SK-N-SH treated with all-trans-retinoic acid at 6 μM for 48 hours (cell line): ENCODE measurements around the gene ITGB1BP1.

Experiments used
- ATAC-seq: fragments of 200-7000 bp; cut with Tn5 transposase; 3 replicates; pipeline ENCODE4 v1.9.1; 2020; ENCODE audit warnings: mild to moderate bottlenecking, moderate library complexity
- ARNTL ChIP-seq: fragments of 450-650 bp; formaldehyde crosslinking; IDR thresholded peaks from 2 replicates; pipeline ENCODE4 v1.5.0; 2020; ENCODE audit warnings: low read depth, mild to moderate bottlenecking, moderate library complexity, borderline replicate concordance
- BACH2 ChIP-seq: fragments of 250-450 bp; sonication (Bioruptor Pico); IDR thresholded peaks from 2 replicates; pipeline ENCODE4 v1.9.0; 2021; ENCODE audit warnings: mild to moderate bottlenecking, borderline replicate concordance
- CSDC2 ChIP-seq: fragments of 250-450 bp; sonication (Bioruptor Pico); IDR thresholded peaks from 2 replicates; pipeline ENCODE4 v1.5.0; 2020; ENCODE audit warnings: mild to moderate bottlenecking, moderate library complexity
- CSRNP3 ChIP-seq: fragments of 250-450 bp; sonication (Bioruptor Pico); IDR thresholded peaks from 2 replicates; pipeline ENCODE4 v1.5.1; 2021; ENCODE audit warnings: mild to moderate bottlenecking, moderate library complexity
- ESRRG ChIP-seq: fragments of 250-450 bp; sonication (Bioruptor Pico); IDR thresholded peaks from 2 replicates; pipeline ENCODE4 v1.6.1; 2021; ENCODE audit warnings: mild to moderate bottlenecking
- GLIS3 ChIP-seq: fragments of 250-450 bp; sonication (Bioruptor Pico); IDR thresholded peaks from 2 replicates; pipeline ENCODE4 v1.5.0; 2020; ENCODE audit warnings: mild to moderate bottlenecking, moderate library complexity
- ISL1 ChIP-seq: fragments of 250-450 bp; sonication (Bioruptor Pico); IDR thresholded peaks from 2 replicates; pipeline ENCODE4 v2.1.2; 2022; ENCODE audit warnings: mild to moderate bottlenecking, moderate library complexity
- OSR1 ChIP-seq: fragments of 250-450 bp; sonication (Bioruptor Pico); IDR thresholded peaks from 2 replicates; pipeline ENCODE4 v1.8.0; 2022; ENCODE audit warnings: moderate library complexity, mild to moderate bottlenecking, inconsistent platforms
- PATZ1 ChIP-seq: fragments of 250-450 bp; sonication (Bioruptor Pico); IDR thresholded peaks from 2 replicates; pipeline ENCODE4 v1.8.0; 2020; ENCODE audit warnings: mild to moderate bottlenecking, moderate library complexity, borderline replicate concordance
- POU6F1 ChIP-seq: fragments of 250-450 bp; sonication (Bioruptor Pico); IDR thresholded peaks from 2 replicates; pipeline ENCODE4 v1.8.0; 2021; ENCODE audit warnings: low read depth, mild to moderate bottlenecking, moderate library complexity, borderline replicate concordance
- PPARA ChIP-seq: fragments of 250-450 bp; sonication (Bioruptor Pico); IDR thresholded peaks from 2 replicates; pipeline ENCODE4 v1.5.0; 2020; ENCODE audit warnings: mild to moderate bottlenecking, borderline replicate concordance
- RARB ChIP-seq: fragments of 250-450 bp; sonication (Bioruptor Pico); IDR thresholded peaks from 2 replicates; pipeline ENCODE4 v1.8.0; 2021; ENCODE audit warnings: mild to moderate bottlenecking, moderate library complexity
- SNAI2 ChIP-seq: fragments of 250-450 bp; sonication (Bioruptor Pico); IDR thresholded peaks from 2 replicates; pipeline ENCODE4 v1.5.0; 2020; ENCODE audit warnings: mild to moderate bottlenecking, moderate library complexity
- TCF4 ChIP-seq: fragments of 250-450 bp; sonication (Bioruptor Pico); IDR thresholded peaks from 2 replicates; pipeline ENCODE4 v1.8.0; 2021; ENCODE audit warnings: mild to moderate bottlenecking, moderate library complexity, borderline replicate concordance
- TOX ChIP-seq: fragments of 250-450 bp; sonication (Bioruptor Pico); IDR thresholded peaks from 2 replicates; pipeline ENCODE4 v1.8.0; 2021; ENCODE audit warnings: mild to moderate bottlenecking, moderate library complexity, borderline replicate concordance
- TSHZ2 ChIP-seq: fragments of 250-450 bp; sonication (Bioruptor Pico); IDR thresholded peaks from 2 replicates; pipeline ENCODE4 v1.5.0; 2020; ENCODE audit warnings: mild to moderate bottlenecking, moderate library complexity
- ZC3H10 ChIP-seq: fragments of 250-450 bp; sonication (Bioruptor Pico); IDR thresholded peaks from 2 replicates; pipeline ENCODE4 v1.5.1; 2021; ENCODE audit warnings: mild to moderate bottlenecking, moderate library complexity
- ZFP3 ChIP-seq: fragments of 250-450 bp; sonication (Bioruptor Pico); IDR thresholded peaks from 2 replicates; pipeline ENCODE4 v1.5.0; 2020; ENCODE audit warnings: mild to moderate bottlenecking, moderate library complexity
- ZFP30 ChIP-seq: fragments of 450-650 bp; formaldehyde crosslinking; IDR thresholded peaks from 2 replicates; pipeline ENCODE4 v1.5.0; 2022; ENCODE audit warnings: mild to moderate bottlenecking, moderate library complexity
- ZNF565 ChIP-seq: fragments of 450-650 bp; formaldehyde crosslinking; conservative IDR thresholded peaks from 2 replicates; pipeline ENCODE4 v1.5.0; 2020; ENCODE audit warnings: low read depth, mild to moderate bottlenecking, moderate library complexity
- ZNF70 ChIP-seq: fragments of 450-650 bp; formaldehyde crosslinking; IDR thresholded peaks from 2 replicates; pipeline ENCODE4 v1.5.0; 2020; ENCODE audit warnings: mild to moderate bottlenecking, moderate library complexity
- ZNF8 ChIP-seq: fragments of 450-650 bp; formaldehyde crosslinking; IDR thresholded peaks from 2 replicates; pipeline ENCODE4 v1.5.0; 2020; ENCODE audit warnings: mild to moderate bottlenecking, moderate library complexity

ITGB1BP1 gene

GRCh38 chr2:9364791-9365497 is 58.4 kb downstream of the ITGB1BP1 start:
- no peak for TF ChIP-seq SNAI2 (CRISPR knock-in tag)
- TF ChIP-seq TCF4 = no peak
- no peak for TF ChIP-seq ISL1 (CRISPR knock-in tag)
- TF ChIP-seq ZFP3 = no peak
- no peak for TF ChIP-seq ZC3H10 (CRISPR knock-in tag)
- no peak for TF ChIP-seq CSDC2 (CRISPR knock-in tag)
- TF ChIP-seq TOX = no peak
- no peak for TF ChIP-seq ESRRG (CRISPR knock-in tag)
- no peak for TF ChIP-seq ZNF8 (CRISPR knock-in tag)
- TF ChIP-seq RARB (CRISPR knock-in tag) = no peak
- TF ChIP-seq OSR1 (CRISPR knock-in tag) = no peak
- no peak for TF ChIP-seq ARNTL
- no peak for TF ChIP-seq ZFP30 (CRISPR knock-in tag)
- peak; percentile 60 for ATAC-seq

GRCh38 chr2:9364373-9364772 is 59.0 kb downstream of the ITGB1BP1 start:
- no peak for ATAC-seq
- TF ChIP-seq ZNF8 (CRISPR knock-in tag) (no peak), ARNTL (no peak), ZC3H10 (CRISPR knock-in tag) (no peak), GLIS3 (CRISPR knock-in tag) (no peak), RARB (CRISPR knock-in tag) (no peak), ZNF70 (no peak), PPARA (CRISPR knock-in tag) (no peak), TSHZ2 (CRISPR knock-in tag) (no peak), CSDC2 (CRISPR knock-in tag) (no peak), SNAI2 (CRISPR knock-in tag) (no peak)

GRCh38 chr2:9360701-9361100 is 62.6 kb downstream of the ITGB1BP1 start:
- peak; percentile 25; the same call in 1 of the 3 replicates for ATAC-seq
- TF ChIP-seq POU6F1 (CRISPR knock-in tag) = no peak
- no peak for TF ChIP-seq CSDC2 (CRISPR knock-in tag)
- no peak for TF ChIP-seq RARB (CRISPR knock-in tag)
- TF ChIP-seq TOX = no peak
- no peak for TF ChIP-seq ZC3H10 (CRISPR knock-in tag)
- TF ChIP-seq PPARA (CRISPR knock-in tag) = no peak
- no peak for TF ChIP-seq PATZ1
- TF ChIP-seq ARNTL = no peak

GRCh38 chr2:9360110-9360509 is 63.2 kb downstream of the ITGB1BP1 start:
- TF ChIP-seq OSR1 (CRISPR knock-in tag) (no peak), PATZ1 (no peak), ESRRG (CRISPR knock-in tag) (no peak), TOX (no peak), ZC3H10 (CRISPR knock-in tag) (no peak), ZNF70 (no peak), CSRNP3 (no peak), TSHZ2 (CRISPR knock-in tag) (no peak), GLIS3 (CRISPR knock-in tag) (no peak), TCF4 (no peak), SNAI2 (CRISPR knock-in tag) (no peak), ZNF565 (no peak), ZFP3 (no peak), ARNTL (no peak), ZNF8 (CRISPR knock-in tag) (no peak), ISL1 (CRISPR knock-in tag) (no peak), BACH2 (CRISPR knock-in tag) (no peak), RARB (CRISPR knock-in tag) (no peak)
- TF ChIP-seq, all 23 proteins: peak for 0
- no peak for ATAC-seq
